PC-9 (cell line): ENCODE data around the gene GLYATL1. TPM values are rescaled to one million over a fixed set of nuclear protein-coding genes. Genes with fewer than 3 reads are reported as not detected.

ENCODE experiments used
- BruUV-seq: library from RNA; stranded (reverse); fragments of 400-500 nt; replicated peaks from 2 replicates; lab custom pipeline; 2021; lab: Mats Ljungman, UMichigan
- CTCF ChIA-PET: fragments of 300-600 bp; sonication (Branson Sonifier 250); formaldehyde crosslinking; loops from one replicate; lab custom pipeline; 2022; ENCODE audit warnings: antibody characterized with exemption; lab: Charles Lee
- POLR2A ChIA-PET: fragments of 300-600 bp; sonication (Branson Sonifier 250); formaldehyde crosslinking; loops from one replicate; lab custom pipeline; 2022; ENCODE audit warnings: antibody characterized with exemption; ENCODE audit not compliant: unreplicated experiment; lab: Charles Lee
- DNase-seq, 2 experiments: peaks; one replicate each; pipeline versions ENCODE4 v3.0.0 to v3.0.0-alpha.2; 2015 to 2022; ENCODE audit warnings: mixed read lengths in 1 of 2
- H2AFZ ChIP-seq: fragments of 200-600 bp; sonication (generic); 2 replicates; pipeline ENCODE4 v1.8.1; 2017; ENCODE audit warnings: antibody characterized with exemption
- H3F3A ChIP-seq: fragments of 200-600 bp; sonication (generic); 2 replicates; pipeline ENCODE4 v1.8.1; 2017; ENCODE audit warnings: antibody characterized with exemption, mild to moderate bottlenecking, low read depth; ENCODE audit not compliant: insufficient read depth
- H3K27ac ChIP-seq: fragments of 200-600 bp; sonication (generic); 2 replicates; pipeline ENCODE4 v1.6.1; 2016; ENCODE audit warnings: mixed run types
- H3K27me3 ChIP-seq: fragments of 200-600 bp; sonication (generic); 2 replicates; pipeline ENCODE4 v1.6.1; 2016; ENCODE audit warnings: low read depth, mixed run types; ENCODE audit not compliant: insufficient read depth
- H3K36me3 ChIP-seq: fragments of 200-600 bp; sonication (generic); 2 replicates; pipeline ENCODE4 v1.6.1; 2016; ENCODE audit warnings: low read depth, mixed run types
- H3K4me1 ChIP-seq: fragments of 200-600 bp; sonication (generic); replicated peaks from 2 replicates; pipeline ENCODE4 v1.6.1; 2016; ENCODE audit warnings: mixed run types; ENCODE audit not compliant: insufficient read depth
- H3K4me2 ChIP-seq: fragments of 200-600 bp; sonication (generic); 2 replicates; pipeline ENCODE4 v1.6.1; 2017; ENCODE audit warnings: mixed run types
- H3K4me3 ChIP-seq: fragments of 200-600 bp; sonication (generic); 2 replicates; pipeline ENCODE4 v1.6.1; 2016; ENCODE audit warnings: mixed run types
- H3K79me2 ChIP-seq: fragments of 200-600 bp; sonication (generic); 2 replicates; pipeline ENCODE4 v1.6.1; 2017; ENCODE audit warnings: low read depth, mixed run types
- H3K9me2 ChIP-seq: fragments of 200-600 bp; sonication (generic); 2 replicates; pipeline ENCODE4 v1.8.1; 2017; ENCODE audit warnings: mild to moderate bottlenecking; ENCODE audit not compliant: insufficient read depth
- H3K9me3 ChIP-seq: fragments of 200-600 bp; sonication (generic); 2 replicates; pipeline ENCODE4 v1.8.1; 2016; ENCODE audit warnings: low read depth; ENCODE audit not compliant: insufficient read depth
- H4K20me1 ChIP-seq: fragments of 200-600 bp; sonication (generic); 2 replicates; pipeline ENCODE4 v1.8.1; 2017; ENCODE audit not compliant: insufficient read depth
- EZH2 ChIP-seq: fragments of 200-600 bp; sonication (generic); IDR thresholded peaks from 2 replicates; pipeline ENCODE4 v1.8.0; 2017; ENCODE audit warnings: antibody characterized with exemption, low read depth
- intact Hi-C: fragments of 100-400 bp; cut with micrococcal nuclease; formaldehyde crosslinking; loops from one replicate; pipeline ENCODE4 v1.10.0; 2022; ENCODE audit not compliant: unreplicated experiment
- total RNA-seq: library from RNA; stranded (reverse); gene quantifications from 2 replicates; pipeline ENCODE4 v1.2.3, GENCODE V29; 2021
- TF ChIP-seq, protein P1 (sequence below): fragments of 200-600 bp; sonication (generic); conservative IDR thresholded peaks from 2 replicates; pipeline ENCODE4 v1.6.1; 2017; ENCODE audit warnings: mixed run types, antibody characterized with exemption, mild to moderate bottlenecking, moderate library complexity

GLYATL1 gene
- total RNA-seq, 1 experiment from 2014 or later, result not detected

GRCh38 chr11:58924230-58924629 is 15.1 kb upstream of the GLYATL1 start:
- no peaks in the 10 kb centered on the region for H3K79me2 ChIP-seq
- H3F3A ChIP-seq, result no peaks in the 10 kb centered on the region
- H3K4me3 ChIP-seq, result no peak overlapping the region
- H3K9me3 ChIP-seq, result no peaks in the 10 kb centered on the region
- no peak for DNase-seq
- POLR2A ChIA-PET, result no interaction called here
- TF ChIP-seq EZH2, result no peak
- TF ChIP-seq, protein P1, sequence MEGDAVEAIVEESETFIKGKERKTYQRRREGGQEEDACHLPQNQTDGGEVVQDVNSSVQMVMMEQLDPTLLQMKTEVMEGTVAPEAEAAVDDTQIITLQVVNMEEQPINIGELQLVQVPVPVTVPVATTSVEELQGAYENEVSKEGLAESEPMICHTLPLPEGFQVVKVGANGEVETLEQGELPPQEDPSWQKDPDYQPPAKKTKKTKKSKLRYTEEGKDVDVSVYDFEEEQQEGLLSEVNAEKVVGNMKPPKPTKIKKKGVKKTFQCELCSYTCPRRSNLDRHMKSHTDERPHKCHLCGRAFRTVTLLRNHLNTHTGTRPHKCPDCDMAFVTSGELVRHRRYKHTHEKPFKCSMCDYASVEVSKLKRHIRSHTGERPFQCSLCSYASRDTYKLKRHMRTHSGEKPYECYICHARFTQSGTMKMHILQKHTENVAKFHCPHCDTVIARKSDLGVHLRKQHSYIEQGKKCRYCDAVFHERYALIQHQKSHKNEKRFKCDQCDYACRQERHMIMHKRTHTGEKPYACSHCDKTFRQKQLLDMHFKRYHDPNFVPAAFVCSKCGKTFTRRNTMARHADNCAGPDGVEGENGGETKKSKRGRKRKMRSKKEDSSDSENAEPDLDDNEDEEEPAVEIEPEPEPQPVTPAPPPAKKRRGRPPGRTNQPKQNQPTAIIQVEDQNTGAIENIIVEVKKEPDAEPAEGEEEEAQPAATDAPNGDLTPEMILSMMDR, result no peak
- no peak overlapping the region for H2AFZ ChIP-seq
- H3K36me3 ChIP-seq, result no peaks in the 10 kb centered on the region
- H3K4me1 ChIP-seq, result no peaks in the 10 kb centered on the region
- H3K4me2 ChIP-seq, result no peak overlapping the region
- H4K20me1 ChIP-seq, result no peaks in the 10 kb centered on the region; the same call in 1 of the 2 replicates
- CTCF ChIA-PET, result no interaction called here
- intact Hi-C loops, result loop anchor here (2.0 kb wide), 1 partner anchor 67 kb away; no protein-coding TSS in a partner anchor
- no peak overlapping the region for H3K27ac ChIP-seq
- H3K27me3 ChIP-seq, result no peaks in the 10 kb centered on the region
- BruUV-seq, result no TSS peak
- H3K9me2 ChIP-seq, result no peaks in the 10 kb centered on the region

- TF ChIP-seq EZH2, result no peak
- TF ChIP-seq, protein P1, result no peak
- Histone ChIP-seq H3K36me3 (no peaks in the 10 kb centered on the region), H3K79me2 (no peaks in the 10 kb centered on the region), H3K4me2 (no peak overlapping the region), H3F3A (no peaks in the 10 kb centered on the region), H3K4me1 (no peaks in the 10 kb centered on the region), H3K27ac (no peak overlapping the region), H3K9me2 (no peaks in the 10 kb centered on the region), H3K4me3 (no peak overlapping the region), H4K20me1 (no peaks in the 10 kb centered on the region; the same call in 1 of the 2 replicates), H3K27me3 (no peaks in the 10 kb centered on the region), H2AFZ (no peak overlapping the region), H3K9me3 (no peaks in the 10 kb centered on the region)
- no peak for DNase-seq
- ChIA-PET POLR2A (no interaction called here), CTCF (no interaction called here)
- no TSS peak for BruUV-seq
- intact Hi-C loops, result no loop called here
Observed at GRCh38 chr11:58926251-58926650, 13.0 kb upstream of the GLYATL1 start.

GRCh38 chr11:58926695-58927094 is 12.6 kb upstream of the GLYATL1 start:
- no peak overlapping the region for H2AFZ ChIP-seq
- ChIA-PET CTCF (no interaction called here), POLR2A (no interaction called here)
- no peak overlapping the region for H3K27ac ChIP-seq
- no peak for DNase-seq
- no peak overlapping the region for H3K4me3 ChIP-seq
- H3K36me3 ChIP-seq, result no peaks in the 10 kb centered on the region
- BruUV-seq, result no TSS peak
- H3K9me3 ChIP-seq, result no peaks in the 10 kb centered on the region
- intact Hi-C loops, result no loop called here
- no peak for TF ChIP-seq EZH2
- TF ChIP-seq, protein P1, result no peak
- no peaks in the 10 kb centered on the region for H3K79me2 ChIP-seq
- no peaks in the 10 kb centered on the region for H3K9me2 ChIP-seq
- no peak overlapping the region for H3K4me2 ChIP-seq
- H4K20me1 ChIP-seq, result no peaks in the 10 kb centered on the region; the same call in 1 of the 2 replicates
- H3F3A ChIP-seq, result no peaks in the 10 kb centered on the region
- no peaks in the 10 kb centered on the region for H3K27me3 ChIP-seq
- H3K4me1 ChIP-seq, result no peaks in the 10 kb centered on the region
